CD4-positive, alpha-beta T cell (primary cell): ENCODE measurements around the gene TNK1. TPM values are rescaled to one million over a fixed set of nuclear protein-coding genes. Genes with fewer than 3 reads are reported as not detected.

ENCODE experiments used
- ATAC-seq: fragments of 200-7000 bp; cut with Tn5 transposase; one replicate; pipeline ENCODE4 v1.10.0; 2022; ENCODE audit warnings: mild to moderate bottlenecking; ENCODE audit not compliant: poor library complexity
- CTCF ChIA-PET: fragments of 350-600 bp; sonication (Branson Sonifier 250); formaldehyde crosslinking; loops from one replicate; lab custom pipeline; 2021; ENCODE audit warnings: antibody characterized with exemption, inconsistent platforms; lab: Charles Lee
- POLR2A ChIA-PET: fragments of 350-600 bp; sonication (Branson Sonifier 250); formaldehyde crosslinking; loops from one replicate; lab custom pipeline; 2021; ENCODE audit warnings: antibody characterized with exemption, inconsistent platforms; lab: Charles Lee
- DNase-seq, 14 experiments: peaks; one replicate each; pipeline ENCODE4 v3.0.0-alpha.2; 2013 to 2020; ENCODE audit warnings: mixed read lengths in 2 of 14
- H3K27ac ChIP-seq, 2 donors: one replicate each; pipeline versions ENCODE4 v1.5.1 to v1.7.0; 2013; ENCODE audit warnings: low read length in 2 of 2, low read depth in 1 of 2, mild to moderate bottlenecking in 1 of 2
- H3K27me3 ChIP-seq, 2 experiments: 1 replicate in 1 of 2; 2 replicates in 1 of 2; pipeline versions ENCODE4 v1.6.1 to v1.7.0; 2013; ENCODE audit warnings: low read length in 2 of 2, control low read depth in 1 of 2, mild to moderate bottlenecking in 1 of 2, moderate library complexity in 1 of 2; ENCODE audit not compliant: insufficient read depth in 2 of 2, control insufficient read depth in 1 of 2
- H3K36me3 ChIP-seq: one replicate; pipeline ENCODE4 v1.6.1; 2013; ENCODE audit warnings: low read length, control low read depth; ENCODE audit not compliant: insufficient read depth
- H3K4me1 ChIP-seq: one replicate; pipeline ENCODE4 v1.6.1; 2013; ENCODE audit warnings: low read length, control low read depth; ENCODE audit not compliant: insufficient read depth
- H3K4me3 ChIP-seq: one replicate; pipeline ENCODE4 v1.5.1; 2013; ENCODE audit warnings: mild to moderate bottlenecking, low read length, moderate library complexity
- H3K9me3 ChIP-seq, 2 experiments: 1 replicate in 1 of 2; 2 replicates in 1 of 2; pipeline versions ENCODE4 v1.6.1 to v1.7.0; 2013; ENCODE audit warnings: low read length in 2 of 2, mild to moderate bottlenecking in 2 of 2, control low read depth in 1 of 2, moderate library complexity in 1 of 2; ENCODE audit not compliant: control insufficient read depth in 1 of 2, insufficient read depth in 1 of 2
- H3K27ac Mint-ChIP-seq: one replicate; pipeline ENCODE4 v1.8.0; 2020; ENCODE audit warnings: mixed read lengths
- H3K27me3 Mint-ChIP-seq: one replicate; pipeline ENCODE4 v1.8.0; 2021; ENCODE audit warnings: mixed read lengths
- H3K36me3 Mint-ChIP-seq: one replicate; pipeline ENCODE4 v1.8.0; 2021; ENCODE audit warnings: low read depth, mixed read lengths
- H3K4me1 Mint-ChIP-seq: one replicate; pipeline ENCODE4 v1.8.0; 2021; ENCODE audit warnings: low read depth, mixed read lengths
- H3K4me3 Mint-ChIP-seq: one replicate; pipeline ENCODE4 v1.8.0; 2020; ENCODE audit warnings: mild to moderate bottlenecking, mixed read lengths
- H3K9me3 Mint-ChIP-seq: one replicate; pipeline ENCODE4 v1.8.0; 2020; ENCODE audit warnings: mixed read lengths
- CTCF ChIP-seq: fragments of 200-600 bp; IDR thresholded peaks from one replicate; pipeline ENCODE4 v1.8.0; 2022; ENCODE audit warnings: antibody characterized with exemption, mild to moderate bottlenecking
- intact Hi-C, 2 experiments: fragments of 100-400 bp; cut with DNase I in 1 of 2; cut with micrococcal nuclease in 1 of 2; formaldehyde crosslinking; loops; one replicate each; pipeline versions ENCODE4 v1.15.1 to v1.9.0; 2023 to 2025; cut with DNase I, micrococcal nuclease
- total RNA-seq, 174 experiments: library from RNA in 2 of 174; stranded (reverse) in 2 of 174; gene quantifications; one replicate each; pipeline ENCODE4 v1.2.3 and lab custom pipeline; 2021 to 2026

The TNK1 gene
- total RNA-seq, 2 experiments from 2014 or later = 11.0 to 12.4 TPM

GRCh38 chr17:7419819-7420610, 39.1 kb downstream of the TNK1 start, which contains the start of gene SPEM1:
TSS of gene SPEM1 (plus strand) at chr17:7420324. CDS start at chr17:7420385, 61 bp downstream.
- ATAC-seq (no peak), DNase-seq (no peak)
- Histone ChIP-seq H3K4me3 (no peak within 1 kb of the TSS), H3K9me3 (peaks cover 0 to 3% of the 10 kb centered on the region in 2 experiments), H3K27ac (no peak within 1 kb of the TSS), H3K36me3 (no peaks in the 10 kb centered on the region), H3K27me3 (no peaks in the 10 kb centered on the region), H3K4me1 (no peaks in the 10 kb centered on the region)
- Mint-ChIP-seq H3K4me1 (no peaks in the 10 kb centered on the region), H3K27me3 (no peaks in the 10 kb centered on the region), H3K36me3 (no peaks in the 10 kb centered on the region), H3K4me3 (no peak within 1 kb of the TSS), H3K9me3 (no peaks in the 10 kb centered on the region), H3K27ac (no peak within 1 kb of the TSS)
- CTCF ChIA-PET = no interaction called here
- intact Hi-C loops = loop anchor here in 1 of 2 experiments (5.0 kb wide), 1 partner anchor 63 kb away; the partner anchor contains the start of gene TMEM95
- no peak for TF ChIP-seq CTCF
- POLR2A ChIA-PET = interaction anchor here (0.6 to 1.1 kb wide), 3 partner anchors 20 to 203 kb away, joined by 3 to 4 read pairs (median 3); no protein-coding TSS in a partner anchor

DNA sequence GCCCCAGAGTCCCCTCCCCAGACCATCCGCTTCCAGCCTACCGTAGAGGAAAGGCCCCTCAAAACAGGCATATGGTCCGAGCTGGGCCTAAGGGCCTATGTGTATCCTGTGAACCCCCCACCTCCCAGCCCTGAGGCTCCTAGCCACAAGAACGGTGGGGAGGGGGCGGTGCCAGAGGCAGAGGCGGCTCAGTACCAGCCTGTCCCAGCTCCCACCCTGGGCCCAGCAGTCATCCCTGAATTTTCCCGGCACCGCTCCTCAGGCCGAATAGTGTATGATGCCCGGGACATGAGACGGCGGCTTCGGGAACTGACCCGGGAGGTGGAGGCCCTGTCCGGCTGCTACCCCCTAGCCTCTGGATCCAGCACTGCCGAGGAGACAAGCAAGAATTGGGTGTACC, 40.3 kb downstream of the TNK1 start:
- CTCF ChIA-PET = no interaction called here
- H3K4me1 Mint-ChIP-seq = no peaks in the 10 kb centered on the region

GRCh38 chr17:7423679-7424078, 42.8 kb downstream of the TNK1 start:
- H3K4me1 ChIP-seq = no peaks in the 10 kb centered on the region
- ChIA-PET CTCF (interaction anchor here (0.7 kb wide), 1 partner anchor 16 kb away, joined by 3 read pairs; no protein-coding TSS in a partner anchor), POLR2A (no interaction called here)
- Mint-ChIP-seq H3K4me1 (no peaks in the 10 kb centered on the region), H3K27ac (no peak overlapping the region), H3K9me3 (no peaks in the 10 kb centered on the region), H3K4me3 (no peak overlapping the region), H3K27me3 (no peaks in the 10 kb centered on the region), H3K36me3 (no peaks in the 10 kb centered on the region)
- DNase-seq (no peak), ATAC-seq (no peak)
- no peak overlapping the region for H3K27ac ChIP-seq
- TF ChIP-seq CTCF = no peak
- H3K4me3 ChIP-seq = no peak overlapping the region
- H3K27me3 ChIP-seq = no peaks in the 10 kb centered on the region
- peaks cover 0 to 3% of the 10 kb centered on the region in 2 experiments for H3K9me3 ChIP-seq
- H3K36me3 ChIP-seq = no peaks in the 10 kb centered on the region
- intact Hi-C loops = no loop called here

More for the DNA sequence above, 40.3 kb downstream of the TNK1 start:
- H3K36me3 Mint-ChIP-seq = no peaks in the 10 kb centered on the region
- Histone ChIP-seq H3K27ac (no peak overlapping the region), H3K4me1 (no peaks in the 10 kb centered on the region), H3K36me3 (no peaks in the 10 kb centered on the region), H3K9me3 (peaks cover 0 to 3% of the 10 kb centered on the region in 2 experiments), H3K4me3 (no peak overlapping the region), H3K27me3 (no peaks in the 10 kb centered on the region)
- no peaks in the 10 kb centered on the region for H3K27me3 Mint-ChIP-seq
- POLR2A ChIA-PET = interaction anchor here (1.1 kb wide), 1 partner anchor 37 kb away, joined by 3 read pairs; no protein-coding TSS in a partner anchor
- H3K9me3 Mint-ChIP-seq = no peaks in the 10 kb centered on the region
- ATAC-seq = no peak
- H3K27ac Mint-ChIP-seq = no peak overlapping the region
- no peak overlapping the region for H3K4me3 Mint-ChIP-seq
- DNase-seq = no peak
- TF ChIP-seq CTCF = no peak
- intact Hi-C loops = no loop called here
